ENCODE results near the gene ZNF740. TPM values are rescaled to one million over a fixed set of nuclear protein-coding genes. Genes with fewer than 3 reads are reported as not detected.

ZNF740 gene
- total RNA-seq, 2 donors from 2014 or later: 27.5 to 32.3 TPM

DNA sequence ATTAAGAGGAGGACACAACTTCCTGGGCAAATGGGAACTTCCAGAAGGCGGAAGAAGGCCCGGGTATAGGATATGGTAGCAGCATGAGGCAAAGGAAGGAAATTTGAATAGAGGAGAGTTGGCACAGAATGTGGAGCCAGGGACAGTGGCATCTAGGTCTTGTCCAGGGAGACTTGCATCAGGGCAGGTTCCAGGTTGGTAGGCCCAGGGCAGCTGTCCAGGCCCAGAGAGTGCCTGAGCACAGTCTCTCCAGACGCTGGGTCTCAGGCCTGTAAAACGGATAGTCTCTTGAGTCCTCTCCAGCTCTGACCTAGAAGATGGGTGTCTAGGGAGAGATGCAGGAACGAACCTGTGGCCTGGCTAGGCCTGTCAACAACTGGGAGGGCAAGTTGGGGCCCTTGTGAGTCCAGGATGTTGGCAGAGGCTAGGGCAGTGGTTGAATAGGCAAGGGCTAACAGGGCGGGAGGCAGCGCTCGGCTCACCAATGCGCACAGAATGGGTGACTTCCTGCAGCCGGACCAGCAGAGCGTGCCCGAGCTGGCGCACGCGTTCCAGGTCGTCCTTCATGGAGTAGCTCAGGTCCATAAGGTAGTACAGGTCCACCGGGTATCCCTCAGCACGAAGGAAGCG, 16.6 kb downstream of the ZNF740 start:
- Histone ChIP-seq H3K9me3 (no peaks in the 10 kb centered on the region), H3K4me3 (no peak overlapping the region), H3K9ac (ENCODE audit: low read depth in 2 of 2, low read length in 2 of 2) (no peak overlapping the region), H3K4me1 (peaks cover 15% of the 10 kb centered on the region), H3K27ac (no peak overlapping the region), H3K27me3 (no peaks in the 10 kb centered on the region), H3K36me3 (no peaks in the 10 kb centered on the region)
- intact Hi-C loops (cut with DNase I): loop anchor here (2.0 to 5.0 kb wide), 2 partner anchors 38 to 130 kb away; no protein-coding TSS in a partner anchor
- no peak for DNase-seq
- TF ChIP-seq, protein P1, sequence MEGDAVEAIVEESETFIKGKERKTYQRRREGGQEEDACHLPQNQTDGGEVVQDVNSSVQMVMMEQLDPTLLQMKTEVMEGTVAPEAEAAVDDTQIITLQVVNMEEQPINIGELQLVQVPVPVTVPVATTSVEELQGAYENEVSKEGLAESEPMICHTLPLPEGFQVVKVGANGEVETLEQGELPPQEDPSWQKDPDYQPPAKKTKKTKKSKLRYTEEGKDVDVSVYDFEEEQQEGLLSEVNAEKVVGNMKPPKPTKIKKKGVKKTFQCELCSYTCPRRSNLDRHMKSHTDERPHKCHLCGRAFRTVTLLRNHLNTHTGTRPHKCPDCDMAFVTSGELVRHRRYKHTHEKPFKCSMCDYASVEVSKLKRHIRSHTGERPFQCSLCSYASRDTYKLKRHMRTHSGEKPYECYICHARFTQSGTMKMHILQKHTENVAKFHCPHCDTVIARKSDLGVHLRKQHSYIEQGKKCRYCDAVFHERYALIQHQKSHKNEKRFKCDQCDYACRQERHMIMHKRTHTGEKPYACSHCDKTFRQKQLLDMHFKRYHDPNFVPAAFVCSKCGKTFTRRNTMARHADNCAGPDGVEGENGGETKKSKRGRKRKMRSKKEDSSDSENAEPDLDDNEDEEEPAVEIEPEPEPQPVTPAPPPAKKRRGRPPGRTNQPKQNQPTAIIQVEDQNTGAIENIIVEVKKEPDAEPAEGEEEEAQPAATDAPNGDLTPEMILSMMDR (IDR thresholded peaks at IDR 0.05): no peak

DNA sequence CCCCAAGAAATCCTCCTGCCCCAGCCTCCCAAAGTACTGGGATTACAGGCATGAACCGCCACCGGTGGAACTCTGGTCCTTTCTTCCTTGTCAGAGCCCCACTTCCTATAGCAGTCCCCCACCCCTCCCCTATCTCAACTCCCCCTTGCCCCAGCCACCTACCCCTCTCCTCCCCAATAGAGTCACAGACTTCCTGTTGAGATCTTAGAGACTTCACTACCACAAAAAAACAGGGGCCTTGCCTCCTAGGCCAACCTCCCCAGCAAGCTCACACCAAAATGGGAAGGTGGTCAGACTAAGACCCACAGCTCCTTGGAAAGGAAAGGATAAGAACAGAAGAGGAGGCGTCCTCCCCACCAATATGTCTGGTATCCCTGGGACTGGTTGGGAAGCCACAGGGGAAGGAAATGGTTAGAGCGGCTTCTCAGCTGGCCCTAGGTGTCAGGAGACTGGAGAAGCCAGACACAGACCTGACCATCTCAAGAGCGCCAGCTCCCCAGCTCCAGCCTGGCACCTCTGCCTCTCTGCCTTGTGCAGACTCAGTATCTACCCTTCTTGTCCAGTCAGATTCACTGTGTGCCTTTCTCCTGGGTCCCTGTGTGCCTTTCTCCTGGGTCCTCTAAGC, 18.1 kb downstream of the ZNF740 start:
- TF ChIP-seq, protein P1 (IDR thresholded peaks at IDR 0.05): no peak
- Histone ChIP-seq H3K9ac (ENCODE audit: low read depth in 2 of 2, low read length in 2 of 2) (no peak overlapping the region), H3K27me3 (no peaks in the 10 kb centered on the region), H3K9me3 (no peaks in the 10 kb centered on the region), H3K36me3 (no peaks in the 10 kb centered on the region), H3K4me3 (no peak overlapping the region), H3K27ac (no peak overlapping the region), H3K4me1 (peaks cover 15% of the 10 kb centered on the region)
- intact Hi-C loops (cut with DNase I): loop anchor here (5.0 kb wide), 1 partner anchor 131 kb away; no protein-coding TSS in a partner anchor
- no peak for DNase-seq

DNA sequence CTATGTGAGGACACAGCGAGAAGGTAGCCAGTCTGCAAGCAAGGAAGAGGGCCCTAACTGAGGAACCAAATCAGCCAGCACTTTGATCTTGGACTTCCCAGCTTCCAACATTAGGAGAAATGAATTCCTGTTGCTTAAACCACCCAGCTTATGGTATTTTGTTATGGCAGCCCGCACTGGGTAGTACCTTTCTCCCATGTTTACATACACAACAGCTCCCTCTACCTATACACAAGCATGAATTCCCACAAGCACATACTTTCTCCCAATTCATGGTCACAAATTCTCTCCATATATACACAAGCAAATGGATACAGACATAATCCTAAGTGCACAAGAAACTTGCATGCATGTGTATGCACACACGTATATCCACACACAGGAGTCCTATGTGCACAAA, 19.2 kb downstream of the ZNF740 start:
- H3K9me3 ChIP-seq: no peaks in the 10 kb centered on the region
- intact Hi-C loops (cut with DNase I): loop anchor here (5.0 kb wide), 1 partner anchor 132 kb away; no protein-coding TSS in a partner anchor
- no peak overlapping the region for H3K4me3 ChIP-seq
- no peaks in the 10 kb centered on the region for H3K36me3 ChIP-seq
- H3K9ac ChIP-seq (ENCODE audit: low read depth in 2 of 2, low read length in 2 of 2): no peak overlapping the region
- H3K27ac ChIP-seq: no peak overlapping the region
- H3K4me1 ChIP-seq: peaks cover 15% of the 10 kb centered on the region
- no peaks in the 10 kb centered on the region for H3K27me3 ChIP-seq
- no peak for DNase-seq
- TF ChIP-seq, protein P1 (IDR thresholded peaks at IDR 0.05): no peak

DNA sequence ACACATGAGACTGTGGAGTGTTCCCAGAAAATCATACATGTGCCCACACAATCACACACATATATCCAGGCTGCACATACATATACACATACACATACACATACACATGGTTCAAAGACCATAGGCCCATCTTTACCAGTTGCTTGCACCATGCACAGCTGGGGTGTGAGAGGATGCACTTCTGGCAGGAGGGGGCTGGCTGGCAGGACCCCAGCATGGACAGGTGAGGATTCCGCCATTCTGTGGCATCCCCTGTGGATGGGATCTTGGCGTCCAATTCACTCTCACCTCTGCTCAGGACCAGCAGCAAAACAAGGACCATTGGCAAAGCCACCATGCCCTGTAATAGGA, 19.6 kb downstream of the ZNF740 start:
- no peaks in the 10 kb centered on the region for H3K9me3 ChIP-seq
- no peak overlapping the region for H3K27ac ChIP-seq
- TF ChIP-seq, protein P1 (IDR thresholded peaks at IDR 0.05): no peak
- intact Hi-C loops (cut with DNase I): no loop called here
- DNase-seq: no peak
- H3K4me1 ChIP-seq: peaks cover 15% of the 10 kb centered on the region
- H3K27me3 ChIP-seq: no peaks in the 10 kb centered on the region
- no peak overlapping the region for H3K4me3 ChIP-seq
- H3K36me3 ChIP-seq: no peaks in the 10 kb centered on the region
- H3K9ac ChIP-seq (ENCODE audit: low read depth in 2 of 2, low read length in 2 of 2): no peak overlapping the region

DNA sequence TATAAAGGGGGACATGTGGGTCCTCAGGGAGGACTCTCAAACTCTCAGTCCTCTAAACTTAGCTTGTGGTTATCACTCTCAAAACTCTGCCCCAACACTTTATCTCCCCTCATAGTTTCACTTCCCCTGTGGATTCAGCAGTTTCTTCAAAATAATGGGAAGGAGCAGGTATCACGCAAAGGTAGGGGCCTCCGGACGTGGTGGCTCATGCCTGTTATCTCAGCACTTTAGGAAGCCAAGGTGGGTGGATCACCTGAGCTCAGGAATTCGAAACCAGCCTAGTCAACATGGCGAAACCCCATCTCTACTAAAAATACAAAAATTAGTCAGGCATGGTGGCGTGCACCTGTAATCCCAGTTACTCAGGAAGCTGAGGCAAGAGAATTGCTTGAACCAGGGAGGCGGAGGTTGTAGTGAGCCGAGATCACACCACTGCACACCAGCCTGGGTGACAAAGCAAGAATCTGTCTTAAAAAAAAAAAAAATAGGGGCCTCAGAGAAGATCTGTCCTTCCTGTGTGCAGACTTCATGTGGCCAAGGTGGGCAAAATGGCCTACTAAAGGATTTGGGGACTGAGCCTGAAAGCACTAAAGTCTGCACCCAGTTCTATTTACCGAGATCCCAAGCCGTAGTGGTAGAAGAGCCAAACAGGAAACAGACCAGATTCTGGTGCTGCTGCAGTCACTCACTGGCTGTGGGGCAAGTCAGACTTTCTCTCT, 20.1 kb downstream of the ZNF740 start:
- no peaks in the 10 kb centered on the region for H3K36me3 ChIP-seq
- no peak for DNase-seq
- intact Hi-C loops (cut with DNase I): no loop called here
- H3K9ac ChIP-seq (ENCODE audit: low read depth in 2 of 2, low read length in 2 of 2): peak overlapping the region in 1 of 2 donors; percentile 26
- H3K4me3 ChIP-seq: no peak overlapping the region
- peaks cover 15% of the 10 kb centered on the region for H3K4me1 ChIP-seq
- H3K27me3 ChIP-seq: no peaks in the 10 kb centered on the region
- no peaks in the 10 kb centered on the region for H3K9me3 ChIP-seq
- no peak overlapping the region for H3K27ac ChIP-seq
- TF ChIP-seq, protein P1 (IDR thresholded peaks at IDR 0.05): no peak

All from colonic mucosa (tissue), 4 donors.